ENCODE measurements around the gene NAA11. TPM values are rescaled to one million over a fixed set of nuclear protein-coding genes. Genes with fewer than 3 reads are reported as not detected.
"Not testable (repeated sequence)": the region's sequence is repeated elsewhere in the genome, so short reads cannot be mapped to it uniquely, and the experiment has no call there.

NAA11 gene
- total RNA-seq, 2 experiments from 2014 or later, result not detected

DNA sequence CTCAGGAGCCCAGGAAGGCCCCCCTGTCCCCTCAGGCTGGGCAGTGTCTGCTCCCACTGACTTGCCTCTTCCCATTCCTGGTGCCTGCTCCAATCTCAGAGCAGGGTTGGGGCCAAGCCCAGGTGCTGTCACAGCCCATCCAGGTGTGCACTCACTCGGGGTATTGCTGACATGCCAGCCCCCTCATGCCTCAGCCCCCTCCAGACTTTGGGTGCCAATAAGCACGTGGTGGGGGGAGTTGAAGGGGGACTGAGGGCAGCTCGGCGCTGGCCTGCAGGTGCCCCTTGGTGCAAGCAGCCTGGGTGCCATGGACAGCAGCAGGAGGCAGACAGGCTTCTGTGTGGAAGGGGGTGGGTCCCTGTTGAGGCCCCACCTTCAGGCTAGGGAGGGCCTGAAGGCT lies 28.4 kb downstream of the NAA11 start:
- ChIA-PET POLR2A (no interaction called here), CTCF (no interaction called here)
- Mint-ChIP-seq H3K9me3 (no peaks in the 10 kb centered on the region), H3K27me3 (no peaks in the 10 kb centered on the region), H3K4me1 (no peaks in the 10 kb centered on the region), H3K27ac (no peak overlapping the region), H3K4me3 (no peak overlapping the region), H3K36me3 (ENCODE audit: low read depth) (no peaks in the 10 kb centered on the region)
- no peak for DNase-seq

GRCh38 chr4:79296768-79297428 lies 29.0 kb downstream of the NAA11 start:
- ChIA-PET POLR2A (no interaction called here), CTCF (no interaction called here)
- Mint-ChIP-seq H3K27ac (no peak overlapping the region), H3K9me3 (no peaks in the 10 kb centered on the region), H3K36me3 (ENCODE audit: low read depth) (no peaks in the 10 kb centered on the region), H3K4me3 (no peak overlapping the region), H3K27me3 (no peaks in the 10 kb centered on the region), H3K4me1 (no peaks in the 10 kb centered on the region)
- no peak for DNase-seq

DNA sequence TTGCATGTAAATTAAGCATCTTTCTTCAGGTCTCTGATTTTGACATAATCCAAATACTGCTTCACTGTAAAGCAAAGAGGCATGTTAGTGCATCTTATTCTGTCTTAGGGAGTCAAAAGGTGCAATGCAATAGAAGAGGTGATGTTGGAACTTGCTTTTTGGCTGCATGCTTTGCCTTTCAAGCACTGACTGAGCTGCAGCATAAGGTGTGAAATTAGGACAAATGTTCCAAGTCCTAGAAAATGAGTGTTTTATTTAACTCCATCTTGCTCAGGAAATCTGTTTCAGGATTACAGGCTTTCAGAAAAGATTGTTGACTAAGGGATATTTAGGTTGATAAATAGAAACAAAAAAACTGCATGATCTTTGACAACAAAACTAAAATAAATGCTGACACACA lies 30.8 kb downstream of the NAA11 start:
- no peaks in the 10 kb centered on the region for H3K36me3 Mint-ChIP-seq (ENCODE audit: low read depth)
- ChIA-PET POLR2A (no interaction called here), CTCF (no interaction called here)
- H3K27ac Mint-ChIP-seq, result no peak overlapping the region
- no peak for DNase-seq
- no peaks in the 10 kb centered on the region for H3K9me3 Mint-ChIP-seq
- H3K4me1 Mint-ChIP-seq, result no peaks in the 10 kb centered on the region
- H3K4me3 Mint-ChIP-seq, result no peak overlapping the region
- H3K27me3 Mint-ChIP-seq, result no peaks in the 10 kb centered on the region

DNA sequence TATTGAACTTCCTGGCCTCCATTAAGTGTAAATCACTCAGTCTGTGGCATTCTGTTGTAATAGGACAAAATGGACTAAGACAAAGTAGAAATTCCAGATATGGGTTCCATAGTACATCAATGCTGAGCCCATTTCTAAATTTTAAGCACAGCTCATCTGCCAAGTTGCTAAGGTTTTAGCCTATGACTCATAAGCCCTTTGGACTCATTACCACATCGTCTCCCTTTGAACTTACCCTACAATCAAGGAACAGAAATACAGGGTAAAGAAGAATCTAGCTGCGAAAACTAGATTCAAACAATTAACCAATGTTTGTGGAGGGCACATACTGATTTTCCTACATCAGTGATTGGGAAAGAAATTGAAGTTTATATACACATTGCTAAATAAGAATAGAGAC lies 31.8 kb downstream of the NAA11 start:
- H3K4me3 Mint-ChIP-seq, result no peak overlapping the region
- CTCF ChIA-PET, result no interaction called here

DNA sequence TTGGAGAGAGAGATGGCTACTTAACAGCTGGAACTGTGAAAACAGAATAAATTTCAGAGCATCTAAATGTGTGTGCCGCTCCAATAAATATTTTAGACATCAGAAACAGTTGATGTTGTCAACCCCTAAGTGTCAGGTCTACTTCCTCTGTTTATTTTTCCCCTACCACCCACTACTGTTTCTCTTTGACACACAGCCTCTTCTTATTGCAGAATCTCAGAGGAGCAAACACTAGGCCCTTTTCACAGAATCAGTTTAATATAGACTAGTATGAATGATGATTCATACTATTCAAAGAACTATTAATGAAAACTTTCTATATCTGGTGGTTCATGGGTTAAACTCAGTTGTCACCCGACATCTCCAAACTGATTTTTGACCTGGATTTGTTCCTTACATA lies 33.9 kb downstream of the NAA11 start:
- H3K27me3 Mint-ChIP-seq, result no peaks in the 10 kb centered on the region
- no peaks in the 10 kb centered on the region for H3K4me1 Mint-ChIP-seq
- ChIA-PET CTCF (no interaction called here), POLR2A (no interaction called here)
- H3K27ac Mint-ChIP-seq, result no peak overlapping the region
- no peak overlapping the region for H3K4me3 Mint-ChIP-seq
- no peaks in the 10 kb centered on the region for H3K9me3 Mint-ChIP-seq
- no peak for DNase-seq
- H3K36me3 Mint-ChIP-seq (ENCODE audit: low read depth), result no peaks in the 10 kb centered on the region

More for the DNA sequence above, 31.8 kb downstream of the NAA11 start:
- no peaks in the 10 kb centered on the region for H3K27me3 Mint-ChIP-seq
- H3K9me3 Mint-ChIP-seq, result no peaks in the 10 kb centered on the region
- H3K36me3 Mint-ChIP-seq (ENCODE audit: low read depth), result no peaks in the 10 kb centered on the region
- POLR2A ChIA-PET, result no interaction called here
- no peak overlapping the region for H3K27ac Mint-ChIP-seq
- no peaks in the 10 kb centered on the region for H3K4me1 Mint-ChIP-seq
- no peak for DNase-seq

- Mint-ChIP-seq H3K27me3 (no peaks in the 10 kb centered on the region), H3K4me3 (no peak overlapping the region), H3K4me1 (no peaks in the 10 kb centered on the region), H3K9me3 (no peaks in the 10 kb centered on the region), H3K36me3 (ENCODE audit: low read depth) (no peaks in the 10 kb centered on the region), H3K27ac (no peak overlapping the region)
- ChIA-PET POLR2A (no interaction called here), CTCF (no interaction called here)
- no peak for DNase-seq
These were observed 35.5 kb downstream of the NAA11 start for GRCh38 chr4:79290376-79290775.

GRCh38 chr4:79288185-79288584 lies 37.7 kb downstream of the NAA11 start:
- CTCF ChIA-PET, result no interaction called here
- Mint-ChIP-seq H3K27ac (no peak overlapping the region), H3K4me3 (no peak overlapping the region), H3K9me3 (no peaks in the 10 kb centered on the region), H3K36me3 (ENCODE audit: low read depth) (no peaks in the 10 kb centered on the region), H3K4me1 (no peaks in the 10 kb centered on the region), H3K27me3 (no peaks in the 10 kb centered on the region)
- POLR2A ChIA-PET, result no interaction called here
- DNase-seq, result no peak

- H3K4me1 Mint-ChIP-seq, result no peaks in the 10 kb centered on the region
- H3K4me3 Mint-ChIP-seq, result no peak overlapping the region
- no peak for DNase-seq
- no peaks in the 10 kb centered on the region for H3K36me3 Mint-ChIP-seq (ENCODE audit: low read depth)
- ChIA-PET CTCF (no interaction called here), POLR2A (no interaction called here)
- no peak overlapping the region for H3K27ac Mint-ChIP-seq
- H3K27me3 Mint-ChIP-seq, result no peaks in the 10 kb centered on the region
- no peaks in the 10 kb centered on the region for H3K9me3 Mint-ChIP-seq
These were observed 38.1 kb downstream of the NAA11 start for GRCh38 chr4:79287718-79288117.

DNA sequence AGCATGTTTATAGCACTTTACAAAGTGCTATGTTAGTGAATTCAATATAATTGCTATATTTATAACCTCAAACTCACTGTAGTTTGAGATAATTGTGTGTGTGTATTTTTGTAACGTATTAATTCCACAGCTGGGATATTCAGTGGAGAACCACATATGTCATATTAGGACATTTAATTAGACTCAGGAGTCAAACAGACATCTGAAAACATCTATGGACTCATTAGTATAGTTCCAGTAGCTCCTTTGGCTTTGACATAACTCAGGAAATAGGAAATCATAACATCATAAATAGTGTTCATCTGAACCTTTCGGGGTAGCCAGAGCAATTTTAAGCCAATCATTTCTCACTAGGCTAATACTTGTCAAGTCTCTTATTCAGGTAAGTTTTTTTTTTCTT lies 38.8 kb downstream of the NAA11 start:
- Mint-ChIP-seq H3K4me3 (no peak overlapping the region), H3K9me3 (no peaks in the 10 kb centered on the region), H3K4me1 (no peaks in the 10 kb centered on the region), H3K27ac (no peak overlapping the region), H3K36me3 (ENCODE audit: low read depth) (no peaks in the 10 kb centered on the region), H3K27me3 (no peaks in the 10 kb centered on the region)
- CTCF ChIA-PET, result no interaction called here
- POLR2A ChIA-PET, result no interaction called here
- DNase-seq, result no peak

DNA sequence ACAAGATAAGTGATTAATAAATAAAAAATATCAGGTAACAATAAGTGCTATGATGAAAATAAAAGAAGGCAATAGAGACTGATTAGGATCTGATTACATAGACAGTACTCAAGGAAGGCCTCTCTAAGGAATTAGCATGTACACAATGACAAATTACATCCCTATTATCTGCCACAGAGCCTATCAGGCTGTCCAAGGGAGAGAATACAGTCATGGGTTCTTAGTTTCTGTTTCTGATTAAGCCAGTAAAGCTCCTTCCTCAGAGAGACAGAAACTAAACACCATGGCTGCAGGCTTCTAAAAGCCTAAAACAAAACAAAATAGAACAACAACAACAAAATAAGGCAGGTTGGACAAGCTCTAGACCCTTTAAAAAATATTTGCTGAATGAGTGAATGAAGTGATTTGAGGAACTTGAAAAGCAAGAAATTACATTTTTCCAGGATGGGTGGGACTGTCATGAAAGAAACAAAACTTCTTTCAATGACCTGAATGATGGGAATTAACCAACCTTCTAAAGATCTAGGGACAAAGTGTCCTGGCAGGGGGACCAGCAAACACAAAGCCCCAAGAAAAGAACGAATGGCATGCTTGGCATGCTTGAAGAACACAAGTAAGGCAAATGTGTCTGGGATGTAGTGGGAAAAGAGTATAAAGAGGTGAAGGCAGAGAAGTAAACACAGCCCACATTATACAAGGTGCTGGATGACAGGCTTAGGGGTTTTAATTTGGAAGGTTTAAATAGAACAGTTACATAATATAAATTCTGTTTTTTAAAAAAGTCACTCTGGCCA lies 44.1 kb downstream of the NAA11 start:
- ChIA-PET CTCF (no interaction called here), POLR2A (no interaction called here)
- no peaks in the 10 kb centered on the region for H3K27me3 Mint-ChIP-seq
- no peaks in the 10 kb centered on the region for H3K36me3 Mint-ChIP-seq (ENCODE audit: low read depth)
- no peaks in the 10 kb centered on the region for H3K4me1 Mint-ChIP-seq
- H3K4me3 Mint-ChIP-seq, result no peak overlapping the region
- H3K9me3 Mint-ChIP-seq, result no peaks in the 10 kb centered on the region
- DNase-seq, result no peak
- no peak overlapping the region for H3K27ac Mint-ChIP-seq

- CTCF ChIA-PET; H3K4me1 Mint-ChIP-seq; H3K27ac Mint-ChIP-seq; H3K27me3 Mint-ChIP-seq; H3K4me3 Mint-ChIP-seq; H3K9me3 Mint-ChIP-seq; POLR2A ChIA-PET; H3K36me3 Mint-ChIP-seq (ENCODE audit: low read depth); DNase-seq: not testable (repeated sequence)
These were observed 48.4 kb downstream of the NAA11 start for GRCh38 chr4:79277467-79277866.

DNA sequence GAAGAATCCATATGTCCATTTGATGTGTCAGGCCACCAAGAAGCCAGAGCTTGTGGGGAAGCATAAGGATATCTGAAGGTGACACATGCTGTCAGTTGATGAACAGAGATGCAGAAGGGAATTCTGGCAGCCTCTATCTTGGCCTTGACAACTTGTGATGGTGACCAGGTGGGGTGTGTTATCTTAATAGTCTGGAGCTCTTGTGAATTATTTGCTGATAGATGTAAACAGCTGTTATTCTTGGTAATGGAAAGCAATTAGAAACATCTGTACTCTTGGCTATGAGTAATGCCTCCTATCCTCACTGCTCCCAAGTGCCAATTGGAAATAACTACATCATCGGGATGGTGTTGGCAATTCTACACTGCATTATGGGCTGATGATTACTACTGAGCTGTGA lies 51.9 kb downstream of the NAA11 start:
- Mint-ChIP-seq H3K36me3 (ENCODE audit: low read depth) (no peaks in the 10 kb centered on the region), H3K27ac (no peak overlapping the region)
- CTCF ChIA-PET, result no interaction called here

GRCh38 chr4:79272761-79273160 lies 53.1 kb downstream of the NAA11 start:
- CTCF ChIA-PET, result no interaction called here
- H3K27ac Mint-ChIP-seq, result no peak overlapping the region
- no peak for DNase-seq
- H3K36me3 Mint-ChIP-seq (ENCODE audit: low read depth), result no peaks in the 10 kb centered on the region
- no peaks in the 10 kb centered on the region for H3K4me1 Mint-ChIP-seq
- no peaks in the 10 kb centered on the region for H3K9me3 Mint-ChIP-seq
- H3K27me3 Mint-ChIP-seq, result no peaks in the 10 kb centered on the region
- POLR2A ChIA-PET, result no interaction called here
- no peak overlapping the region for H3K4me3 Mint-ChIP-seq

More for the DNA sequence above, 51.9 kb downstream of the NAA11 start:
- Mint-ChIP-seq H3K9me3 (no peaks in the 10 kb centered on the region), H3K4me1 (no peaks in the 10 kb centered on the region), H3K4me3 (no peak overlapping the region), H3K27me3 (no peaks in the 10 kb centered on the region)
- DNase-seq, result no peak
- POLR2A ChIA-PET, result no interaction called here

- no peaks in the 10 kb centered on the region for H3K36me3 Mint-ChIP-seq (ENCODE audit: low read depth)
- no peaks in the 10 kb centered on the region for H3K9me3 Mint-ChIP-seq
- no peak overlapping the region for H3K4me3 Mint-ChIP-seq
- no peak for DNase-seq
- CTCF ChIA-PET, result no interaction called here
- H3K4me1 Mint-ChIP-seq, result no peaks in the 10 kb centered on the region
- no peaks in the 10 kb centered on the region for H3K27me3 Mint-ChIP-seq
- POLR2A ChIA-PET, result no interaction called here
- no peak overlapping the region for H3K27ac Mint-ChIP-seq
These were observed 53.7 kb downstream of the NAA11 start for GRCh38 chr4:79272126-79272525.

Data from activated CD4-positive, alpha-beta memory T cell treated with anti-CD3 and anti-CD28 coated beads, Interleukin-2, amount 10 ng/mL, durations not matched to agents 7 days and 5 days (primary cell).